Small intestine (tissue), 7 donors: Measurements from ENCODE around the gene TEDC2. TPM values are rescaled to one million over a fixed set of nuclear protein-coding genes. Genes with fewer than 3 reads are reported as not detected.

Source experiments
- DNase-seq, 2 donors: peaks; one replicate each; pipeline versions ENCODE4 v3.0.0 to v3.0.0-alpha.2; 2013
- FAIRE-seq: peaks from 2 replicates; lab custom pipeline; 2012; peaks lifted over from hg19 to GRCh38; lab: Jason Lieb, UNC
- H3K27ac ChIP-seq, 3 donors: one replicate each; pipeline ENCODE4 v1.5.1; 2013; ENCODE audit warnings: low read length in 2 of 3, mild to moderate bottlenecking in 2 of 3, control low read depth in 1 of 3, inconsistent platforms in 1 of 3, low read depth in 1 of 3, moderate library complexity in 1 of 3
- H3K27me3 ChIP-seq, 3 donors: one replicate each; pipeline ENCODE4 v1.6.1; 2013; ENCODE audit warnings: low read length in 3 of 3, inconsistent platforms in 1 of 3; ENCODE audit not compliant: control insufficient read depth in 3 of 3, insufficient read depth in 3 of 3
- H3K36me3 ChIP-seq, 3 donors: one replicate each; pipeline ENCODE4 v1.6.1; 2013; ENCODE audit warnings: low read length in 3 of 3, inconsistent platforms in 1 of 3, low read depth in 1 of 3, mild to moderate bottlenecking in 1 of 3, moderate library complexity in 1 of 3; ENCODE audit not compliant: control insufficient read depth in 3 of 3, insufficient read depth in 2 of 3
- H3K4me1 ChIP-seq, 3 donors: one replicate each; pipeline ENCODE4 v1.6.1; 2013; ENCODE audit warnings: low read length in 2 of 3, inconsistent platforms in 1 of 3, low read depth in 1 of 3, mild to moderate bottlenecking in 1 of 3, moderate library complexity in 1 of 3; ENCODE audit not compliant: control insufficient read depth in 3 of 3, insufficient read depth in 2 of 3
- H3K4me3 ChIP-seq, 3 donors: one replicate each; pipeline ENCODE4 v1.5.1; 2013; ENCODE audit warnings: low read length in 3 of 3, control low read depth in 1 of 3, inconsistent platforms in 1 of 3, low read depth in 1 of 3, mild to moderate bottlenecking in 1 of 3, moderate library complexity in 1 of 3
- H3K9me3 ChIP-seq, 2 donors: one replicate each; pipeline ENCODE4 v1.6.1; 2013; ENCODE audit warnings: low read depth in 1 of 2, low read length in 1 of 2; ENCODE audit not compliant: control insufficient read depth in 2 of 2, insufficient read depth in 1 of 2
- WGBS, 3 donors: extraction: QIAGEN DNeasy Blood & Tissue Kit; methylation state at CpG; one replicate each; pipeline ENCODE4 v1.1.7; 2013; 5-methylcytosine and 5-hydroxymethylcytosine counted together
- polyA plus RNA-seq, 4 donors: library from polyadenylated mRNA; stranded (reverse) in 3 of 4; unstranded in 1 of 4; fragments of 200-250 nt in 3 of 4; fragments of 120-200 nt in 1 of 4; gene quantifications; one replicate each; pipeline versions ENCODE4 v1.2.1 to v1.2.3, GENCODE V29; 2013
- donor health status: healthy with polysubstance abuse.
- donor health status: control.
- donor health status: control.
- donor health status: Bipolar disorder and iron deficiency.
- donor health status: healthy.

The TEDC2 gene
- polyA plus RNA-seq, 4 donors = 0.67 to 7.7 (median 3.0) TPM

GRCh38 chr16:2425825-2426430 lies 34.0 kb upstream of the TEDC2 start:
- H3K36me3 ChIP-seq = no peaks in the 10 kb centered on the region
- peaks cover 0 to 3% (median 0%) of the 10 kb centered on the region in 3 donors for H3K27me3 ChIP-seq
- FAIRE-seq (no peak), DNase-seq (no peak)
- H3K4me1 ChIP-seq = peaks cover 0 to 19% (median 4%) of the 10 kb centered on the region in 3 donors
- H3K4me3 ChIP-seq = no peak overlapping the region
- 89 to 93% (median 93%) methylated on average over 13 of the region's 13 CpGs for WGBS, 3 donors
- no peak overlapping the region for H3K27ac ChIP-seq
- no peaks in the 10 kb centered on the region for H3K9me3 ChIP-seq

GRCh38 chr16:2426941-2427361 lies 33.0 kb upstream of the TEDC2 start:
- no peak overlapping the region for H3K27ac ChIP-seq
- H3K9me3 ChIP-seq = no peaks in the 10 kb centered on the region
- peaks cover 0 to 3% (median 0%) of the 10 kb centered on the region in 3 donors for H3K36me3 ChIP-seq
- H3K4me3 ChIP-seq = no peak overlapping the region
- DNase-seq (no peak), FAIRE-seq (no peak)
- 95 to 97% (median 95%) methylated on average over 6 of the region's 6 CpGs for WGBS, 3 donors
- no peaks in the 10 kb centered on the region for H3K27me3 ChIP-seq
- H3K4me1 ChIP-seq = peaks cover 0 to 22% (median 4%) of the 10 kb centered on the region in 3 donors

GRCh38 chr16:2427526-2427925 lies 32.4 kb upstream of the TEDC2 start:
- WGBS, 3 donors = 74 to 83% (median 77%) methylated on average over 4 of the region's 4 CpGs
- FAIRE-seq = no peak

GRCh38 chr16:2428051-2428783 lies 31.7 kb upstream of the TEDC2 start:
- Histone ChIP-seq H3K36me3 (peaks cover 0 to 14% (median 0%) of the 10 kb centered on the region in 3 donors), H3K27me3 (no peaks in the 10 kb centered on the region), H3K4me3 (peak overlapping the region; percentile 46 to 88 (median 77)), H3K9me3 (no peaks in the 10 kb centered on the region), H3K27ac (peak overlapping the region in 2 of 3 donors; percentile 18 to 54), H3K4me1 (peaks cover 0 to 22% (median 4%) of the 10 kb centered on the region in 3 donors)
- no peak for FAIRE-seq
- DNase-seq = peak in 1 of 2 donors; percentile 27
- WGBS, 3 donors = 19 to 29% (median 24%) methylated on average over 28 of the region's 28 CpGs

More at GRCh38 chr16:2427526-2427925, 32.4 kb upstream of the TEDC2 start:
- H3K36me3 ChIP-seq = peaks cover 0 to 7% (median 0%) of the 10 kb centered on the region in 3 donors
- H3K27me3 ChIP-seq = no peaks in the 10 kb centered on the region
- no peak overlapping the region for H3K4me3 ChIP-seq
- H3K4me1 ChIP-seq = peaks cover 0 to 22% (median 4%) of the 10 kb centered on the region in 3 donors
- no peak overlapping the region for H3K27ac ChIP-seq
- DNase-seq = no peak
- no peaks in the 10 kb centered on the region for H3K9me3 ChIP-seq

- H3K9me3 ChIP-seq = no peaks in the 10 kb centered on the region
- H3K27ac ChIP-seq = peak overlapping the region; percentile 16 to 54 (median 18)
- H3K4me3 ChIP-seq = peak overlapping the region; percentile 46 to 88 (median 77)
- 0 to 1% (median 0%) methylated on average over 7 to 24 of the region's 24 CpGs for WGBS, 3 donors
- no peak for DNase-seq
- H3K27me3 ChIP-seq = no peaks in the 10 kb centered on the region
- no peak for FAIRE-seq
- peaks cover 0 to 19% (median 0%) of the 10 kb centered on the region in 3 donors for H3K36me3 ChIP-seq
- H3K4me1 ChIP-seq = peaks cover 0 to 22% (median 4%) of the 10 kb centered on the region in 3 donors
These were observed 31.2 kb upstream of the TEDC2 start for GRCh38 chr16:2428784-2429033.

- Histone ChIP-seq H3K9me3 (no peaks in the 10 kb centered on the region), H3K4me3 (peak within 1 kb of the TSS; percentile 72 to 88 (median 77)), H3K36me3 (peaks cover 0 to 23% (median 0%) of the 10 kb centered on the region in 3 donors), H3K4me1 (peaks cover 0 to 22% (median 4%) of the 10 kb centered on the region in 3 donors), H3K27ac (peak within 1 kb of the TSS; percentile 39 to 54 (median 52)), H3K27me3 (no peaks in the 10 kb centered on the region)
- DNase-seq (peak; percentile 94 to 98), FAIRE-seq (no peak)
- WGBS, 3 donors = 0 to 1% (median 1%) methylated on average over 56 to 103 of the region's 103 CpGs
These were observed 30.7 kb upstream of the TEDC2 start, which contains the start of gene CCNF for GRCh38 chr16:2429034-2429770. TSS of gene CCNF (plus strand) at chr16:2429447. CDS start at chr16:2429482, 35 bp downstream.

GRCh38 chr16:2429771-2430663 lies 29.9 kb upstream of the TEDC2 start:
- no peaks in the 10 kb centered on the region for H3K9me3 ChIP-seq
- H3K27me3 ChIP-seq = no peaks in the 10 kb centered on the region
- WGBS, 3 donors = 2 to 4% (median 3%) methylated on average over 36 to 46 of the region's 46 CpGs
- H3K27ac ChIP-seq = peak overlapping the region in 1 of 3 donors; percentile 39
- no peak for FAIRE-seq
- H3K36me3 ChIP-seq = peaks cover 0 to 26% (median 0%) of the 10 kb centered on the region in 3 donors
- DNase-seq = peak; percentile 40 to 60
- H3K4me3 ChIP-seq = peak overlapping the region; percentile 72 to 88 (median 74)
- H3K4me1 ChIP-seq = peaks cover 0 to 22% (median 4%) of the 10 kb centered on the region in 3 donors
